ENCODE data around the gene LRSAM1.

Gene LRSAM1

GRCh38 chr9:127550751-127551150 lies 99.4 kb downstream of the LRSAM1 start:
- no peak overlapping the region for H3K4me3 ChIP-seq (ENCODE audit: low read depth, low read length)
- no peak for DNase-seq (ENCODE audit: low read depth)
- TF ChIP-seq CTCF (IDR thresholded peaks at IDR 0.05; ENCODE audit: low read depth, low read length) (no peak), MYC (IDR thresholded peaks at IDR 0.05; ENCODE audit: low read depth, low read length) (no peak), POLR2A (IDR thresholded peaks at IDR 0.05; ENCODE audit: extremely low read depth, insufficient read length) (no peak)
- TF ChIP-seq, protein P1, sequence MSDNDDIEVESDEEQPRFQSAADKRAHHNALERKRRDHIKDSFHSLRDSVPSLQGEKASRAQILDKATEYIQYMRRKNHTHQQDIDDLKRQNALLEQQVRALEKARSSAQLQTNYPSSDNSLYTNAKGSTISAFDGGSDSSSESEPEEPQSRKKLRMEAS (IDR thresholded peaks at IDR 0.05; ENCODE audit: low read depth, low read length) = no peak

All from NB4 (cell line).